GM19035 (cell line): ENCODE data around the gene STBD1.
"Not testable (repeated sequence)": the region's sequence is repeated elsewhere in the genome, so short reads cannot be mapped to it uniquely, and the experiment has no call there.

Source experiments
- ATAC-seq: cut with Tn5 transposase; IDR thresholded peaks from one replicate; pipeline ENCODE4 v1.9.1; 2021; ENCODE audit not compliant: unreplicated experiment

Gene STBD1

GRCh38 chr4:76315267-76315918, 8.9 kb downstream of the STBD1 start:
- no peak for ATAC-seq

GRCh38 chr4:76316131-76316530, 9.6 kb downstream of the STBD1 start:
- no peak for ATAC-seq

GRCh38 chr4:76322236-76322635, 15.7 kb downstream of the STBD1 start:
- no peak for ATAC-seq

GRCh38 chr4:76325072-76325471, 18.5 kb downstream of the STBD1 start:
- ATAC-seq = no peak

- no peak for ATAC-seq
These were observed 20.0 kb downstream of the STBD1 start for GRCh38 chr4:76326515-76326914.

- no peak for ATAC-seq
These were observed 28.4 kb downstream of the STBD1 start for GRCh38 chr4:76334885-76335284.

GRCh38 chr4:76339364-76339763, 32.8 kb downstream of the STBD1 start:
- no peak for ATAC-seq

- no peak for ATAC-seq
These were observed 34.5 kb downstream of the STBD1 start for GRCh38 chr4:76341063-76341462.

GRCh38 chr4:76342191-76342590, 35.7 kb downstream of the STBD1 start:
- ATAC-seq = no peak

GRCh38 chr4:76342803-76343202, 36.3 kb downstream of the STBD1 start:
- ATAC-seq = no peak

GRCh38 chr4:76354517-76355473, 48.3 kb downstream of the STBD1 start:
- no peak for ATAC-seq

GRCh38 chr4:76357981-76358380, 51.4 kb downstream of the STBD1 start:
- no peak for ATAC-seq

- ATAC-seq = not testable (repeated sequence)
These were observed 53.4 kb downstream of the STBD1 start for GRCh38 chr4:76359881-76360466.
